ENCODE data around the gene DCDC1. TPM values are rescaled to one million over a fixed set of nuclear protein-coding genes. Genes with fewer than 3 reads are reported as not detected.

The DCDC1 gene
- total RNA-seq, 4 donors from 2014 or later = 0.06 to 1.7 (median 0.36) TPM; not detected in 1

GRCh38 chr11:31050061-31050765 lies 319.3 kb downstream of the DCDC1 start:
- ATAC-seq (ENCODE audit: low FRiP score) (no peak), DNase-seq (ENCODE audit: low spot score) (no peak)
- TF ChIP-seq, protein P1, sequence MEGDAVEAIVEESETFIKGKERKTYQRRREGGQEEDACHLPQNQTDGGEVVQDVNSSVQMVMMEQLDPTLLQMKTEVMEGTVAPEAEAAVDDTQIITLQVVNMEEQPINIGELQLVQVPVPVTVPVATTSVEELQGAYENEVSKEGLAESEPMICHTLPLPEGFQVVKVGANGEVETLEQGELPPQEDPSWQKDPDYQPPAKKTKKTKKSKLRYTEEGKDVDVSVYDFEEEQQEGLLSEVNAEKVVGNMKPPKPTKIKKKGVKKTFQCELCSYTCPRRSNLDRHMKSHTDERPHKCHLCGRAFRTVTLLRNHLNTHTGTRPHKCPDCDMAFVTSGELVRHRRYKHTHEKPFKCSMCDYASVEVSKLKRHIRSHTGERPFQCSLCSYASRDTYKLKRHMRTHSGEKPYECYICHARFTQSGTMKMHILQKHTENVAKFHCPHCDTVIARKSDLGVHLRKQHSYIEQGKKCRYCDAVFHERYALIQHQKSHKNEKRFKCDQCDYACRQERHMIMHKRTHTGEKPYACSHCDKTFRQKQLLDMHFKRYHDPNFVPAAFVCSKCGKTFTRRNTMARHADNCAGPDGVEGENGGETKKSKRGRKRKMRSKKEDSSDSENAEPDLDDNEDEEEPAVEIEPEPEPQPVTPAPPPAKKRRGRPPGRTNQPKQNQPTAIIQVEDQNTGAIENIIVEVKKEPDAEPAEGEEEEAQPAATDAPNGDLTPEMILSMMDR (IDR thresholded peaks at IDR 0.05) = no peak

GRCh38 chr11:31045335-31045734 lies 324.2 kb downstream of the DCDC1 start:
- no peak for DNase-seq (ENCODE audit: low spot score)
- no peak for ATAC-seq (ENCODE audit: low FRiP score)
- TF ChIP-seq, protein P1 (IDR thresholded peaks at IDR 0.05) = no peak

DNA sequence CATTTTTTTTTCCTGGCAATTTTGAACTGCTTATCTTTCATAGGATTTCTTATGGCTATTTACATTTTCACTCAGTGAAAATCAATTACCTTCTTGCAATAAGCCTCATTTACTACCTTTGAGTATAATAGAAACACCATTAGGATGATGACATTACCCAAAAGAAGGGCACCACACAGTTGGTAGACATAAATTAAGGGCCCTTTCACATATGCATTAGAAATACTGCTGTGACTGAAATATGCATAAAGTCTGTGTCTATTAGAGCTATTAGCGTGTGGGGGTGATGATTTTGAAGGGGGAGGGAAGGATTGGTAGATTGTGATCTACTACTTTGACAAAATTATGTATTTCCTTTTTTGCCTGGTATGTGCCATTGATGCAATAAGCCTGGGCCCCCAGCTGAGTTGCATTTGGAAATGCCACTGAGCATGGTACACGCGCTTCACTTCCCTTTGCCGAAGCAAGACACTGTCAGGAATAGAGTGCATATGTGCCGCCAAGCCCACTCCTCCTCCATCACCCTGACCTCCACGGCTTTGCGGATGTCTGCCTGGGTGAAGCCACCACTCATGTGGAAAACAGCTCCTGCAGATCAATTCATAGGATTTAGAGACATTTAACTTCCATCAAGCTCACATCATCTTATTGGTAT lies 339.3 kb downstream of the DCDC1 start:
- no peak for ATAC-seq (ENCODE audit: low FRiP score)

DNA sequence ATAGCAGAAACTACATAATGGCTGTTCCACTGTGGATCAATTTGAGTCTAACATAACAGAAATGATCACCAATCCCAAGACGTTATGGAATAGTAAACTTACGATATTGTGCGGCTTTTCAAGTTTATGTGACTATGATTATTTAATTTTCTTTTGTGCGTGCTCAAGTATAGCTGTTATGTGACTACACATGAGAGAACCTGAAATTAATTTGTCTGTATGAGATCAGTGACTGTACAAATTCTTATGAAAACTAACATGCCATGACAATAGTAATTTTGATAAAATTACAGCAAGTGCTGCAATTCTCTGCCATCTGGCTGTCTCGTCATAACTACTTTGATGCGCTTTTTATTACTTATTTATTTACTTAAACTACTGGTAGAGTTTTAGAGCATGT lies 343.2 kb downstream of the DCDC1 start:
- TF ChIP-seq, protein P1 (IDR thresholded peaks at IDR 0.05) = no peak
- no peak for ATAC-seq (ENCODE audit: low FRiP score)

More for the DNA sequence above, 339.3 kb downstream of the DCDC1 start:
- TF ChIP-seq, protein P1 (IDR thresholded peaks at IDR 0.05) = no peak
- DNase-seq (ENCODE audit: low spot score) = no peak

DNA sequence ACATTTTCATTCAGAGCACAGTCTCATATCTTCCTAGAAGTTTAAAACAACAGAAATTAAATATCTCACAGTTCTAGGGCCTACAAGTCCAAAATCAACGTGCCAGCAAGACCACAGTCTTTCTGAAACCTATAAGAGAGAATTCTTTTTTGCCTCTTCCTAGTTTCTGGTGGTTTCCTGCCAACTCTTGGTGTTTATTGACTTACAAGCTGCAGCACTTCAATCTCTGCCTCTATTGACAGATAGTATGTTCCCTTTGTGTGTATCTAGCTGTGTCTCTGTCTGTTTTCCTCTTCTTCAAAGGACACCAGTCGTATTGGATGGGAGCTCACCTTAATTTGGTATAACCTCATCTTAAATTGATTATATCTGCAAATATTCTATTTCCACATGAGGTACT lies 347.5 kb downstream of the DCDC1 start:
- DNase-seq (ENCODE audit: low spot score) (no peak), ATAC-seq (ENCODE audit: low FRiP score) (no peak)
- TF ChIP-seq, protein P1 (IDR thresholded peaks at IDR 0.05) = no peak

More for the DNA sequence above, 343.2 kb downstream of the DCDC1 start:
- DNase-seq (ENCODE audit: low spot score) = no peak

GRCh38 chr11:31019786-31020185 lies 349.8 kb downstream of the DCDC1 start:
- DNase-seq (ENCODE audit: low spot score) (no peak), ATAC-seq (ENCODE audit: low FRiP score) (no peak)
- TF ChIP-seq, protein P1 (IDR thresholded peaks at IDR 0.05) = no peak

GRCh38 chr11:31005202-31005601 lies 364.3 kb downstream of the DCDC1 start:
- ATAC-seq (ENCODE audit: low FRiP score) = no peak
- DNase-seq (ENCODE audit: low spot score) = no peak
- TF ChIP-seq, protein P1 (IDR thresholded peaks at IDR 0.05) = no peak
